Measurements from ENCODE around the gene XPO4. TPM values are rescaled to one million over a fixed set of nuclear protein-coding genes. Genes with fewer than 3 reads are reported as not detected.

Gene XPO4
- polyA plus RNA-seq, 1 of the 3 experiments (the other 2 are of a cell fraction): 4.2 TPM

- peaks cover 0 to 4% of the 10 kb centered on the region in 2 experiments; a peak in 1 of 4 replicates for H3K4me1 ChIP-seq (ENCODE audit: control insufficient read depth in 1 of 2, insufficient read depth in 2 of 2, low read depth in 1 of 2, low read length in 1 of 2)
- 90% methylated on average over 1 of the region's 1 CpG for WGBS (ENCODE audit: low lambda C conversion rate)
- H3K27ac ChIP-seq (ENCODE audit: low read depth in 2 of 2, low read length in 1 of 2): no peak overlapping the region
- DNase-seq: no peak
- H4K20me1 ChIP-seq (ENCODE audit: insufficient read depth): no peaks in the 10 kb centered on the region
- no peaks in the 10 kb centered on the region for H3K27me3 ChIP-seq (ENCODE audit: insufficient read depth)
- no peak overlapping the region for H2AFZ ChIP-seq (ENCODE audit: low read depth)
- H3K9me2 ChIP-seq: no peaks in the 10 kb centered on the region
- TF ChIP-seq TCF12 (IDR thresholded peaks at IDR 0.05): no peak
- no peak for TF ChIP-seq PBX3 (IDR thresholded peaks at IDR 0.05)
- no peak for TF ChIP-seq MAX (IDR thresholded peaks at IDR 0.05; ENCODE audit: low read depth)
- no peak for TF ChIP-seq RCOR1 (IDR thresholded peaks at IDR 0.05; ENCODE audit: low read length)
- no peak overlapping the region for H3K4me2 ChIP-seq
- no peaks in the 10 kb centered on the region for H3K9me3 ChIP-seq
- H3K79me2 ChIP-seq (ENCODE audit: insufficient read depth): no peaks in the 10 kb centered on the region
- ChIA-PET POLR2A (no interaction called here), CTCF (interaction anchor here (2.7 kb wide), 1 partner anchor 40 kb away, joined by 11 read pairs; no protein-coding TSS in a partner anchor)
- H3K4me3 ChIP-seq (ENCODE audit: low read depth in 2 of 2, low read length in 1 of 2): no peak overlapping the region
- H3K36me3 ChIP-seq (replicated peaks in 1 of 2; ENCODE audit: control insufficient read depth in 1 of 2, insufficient read depth in 2 of 2, low read length in 1 of 2): peaks cover 17 to 28% of the 10 kb centered on the region in 2 experiments
- H3F3A ChIP-seq (replicated peaks; ENCODE audit: insufficient read depth): peaks cover 3% of the 10 kb centered on the region
- no peak overlapping the region for H3K9ac ChIP-seq
These were observed 114.2 kb downstream of the XPO4 start for GRCh38 chr13:20788312-20788711.

GRCh38 chr13:20787180-20787579 lies 115.4 kb downstream of the XPO4 start:
- Histone ChIP-seq H4K20me1 (ENCODE audit: insufficient read depth) (no peaks in the 10 kb centered on the region), H3K27ac (ENCODE audit: low read depth in 2 of 2, low read length in 1 of 2) (no peak overlapping the region), H3K4me1 (ENCODE audit: control insufficient read depth in 1 of 2, insufficient read depth in 2 of 2, low read depth in 1 of 2, low read length in 1 of 2) (peaks cover under 1 to 4% of the 10 kb centered on the region in 2 experiments; a peak in 3 of 4 replicates), H3K9me2 (no peaks in the 10 kb centered on the region), H3K9ac (no peak overlapping the region), H3K36me3 (replicated peaks in 1 of 2; ENCODE audit: control insufficient read depth in 1 of 2, insufficient read depth in 2 of 2, low read length in 1 of 2) (peaks cover 20 to 38% of the 10 kb centered on the region in 2 experiments), H2AFZ (ENCODE audit: low read depth) (no peak overlapping the region), H3K9me3 (no peaks in the 10 kb centered on the region), H3F3A (replicated peaks; ENCODE audit: insufficient read depth) (peaks cover 3% of the 10 kb centered on the region), H3K79me2 (ENCODE audit: insufficient read depth) (no peaks in the 10 kb centered on the region), H3K27me3 (ENCODE audit: insufficient read depth) (no peaks in the 10 kb centered on the region), H3K4me3 (ENCODE audit: low read depth in 2 of 2, low read length in 1 of 2) (no peak overlapping the region), H3K4me2 (no peak overlapping the region)
- TF ChIP-seq SMC3 (IDR thresholded peaks at IDR 0.05; ENCODE audit: low read depth, low read length) (no peak), TCF12 (IDR thresholded peaks at IDR 0.05) (no peak), USF1 (IDR thresholded peaks at IDR 0.05; ENCODE audit: borderline replicate concordance, low read depth) (no peak), ELF1 (IDR thresholded peaks at IDR 0.05) (no peak), ZBTB33 (IDR thresholded peaks at IDR 0.05; ENCODE audit: borderline replicate concordance, low read depth) (no peak)
- 97% methylated on average over 5 of the region's 5 CpGs for WGBS (ENCODE audit: low lambda C conversion rate)
- no peak for DNase-seq
- ChIA-PET POLR2A (no interaction called here), CTCF (interaction anchor here (0.7 to 2.7 kb wide), 2 partner anchors 37 to 41 kb away, joined by 3 to 11 read pairs; no protein-coding TSS in a partner anchor)
